Cerebellar cortex (tissue), 1 donor: ENCODE data around the gene RASAL2.
"Not testable (repeated sequence)": the region's sequence is repeated elsewhere in the genome, so short reads cannot be mapped to it uniquely, and the experiment has no call there.

Experiments used
- DNase-seq: peaks from one replicate; pipeline ENCODE4 v3.0.0-alpha.2; 2015; ENCODE audit warnings: low spot score

RASAL2 gene

GRCh38 chr1:178071811-178072210 is 22.1 kb upstream of the RASAL2 start:
- DNase-seq: no peak

- DNase-seq: no peak
Observed at GRCh38 chr1:178072326-178072725, 21.6 kb upstream of the RASAL2 start.

GRCh38 chr1:178075333-178075732 is 18.6 kb upstream of the RASAL2 start:
- DNase-seq: no peak

- DNase-seq: no peak
Observed at GRCh38 chr1:178076607-178077006, 17.3 kb upstream of the RASAL2 start.

GRCh38 chr1:178077917-178078316 is 16.0 kb upstream of the RASAL2 start:
- no peak for DNase-seq

- no peak for DNase-seq
Observed at GRCh38 chr1:178086294-178086693, 7.6 kb upstream of the RASAL2 start.

- no peak for DNase-seq
Observed at GRCh38 chr1:178086766-178087165, 7.1 kb upstream of the RASAL2 start.

- no peak for DNase-seq
Observed at GRCh38 chr1:178088651-178089050, 5.3 kb upstream of the RASAL2 start.

GRCh38 chr1:178091454-178091853 is 2.5 kb upstream of the RASAL2 start:
- DNase-seq: not testable (repeated sequence)

GRCh38 chr1:178091986-178092745 is 1.7 kb upstream of the RASAL2 start:
- DNase-seq: no peak

- DNase-seq: no peak
Observed at GRCh38 chr1:178092878-178093493, 918 bp upstream of the RASAL2 start.

GRCh38 chr1:178093494-178093950 is 382 bp upstream of the RASAL2 start:
- DNase-seq: peak; percentile 95

GRCh38 chr1:178094739-178095645 is 1.1 kb downstream of the RASAL2 start:
- no peak for DNase-seq

GRCh38 chr1:178096421-178096820 is 2.5 kb downstream of the RASAL2 start:
- no peak for DNase-seq

- no peak for DNase-seq
Observed at GRCh38 chr1:178098262-178098661, 4.4 kb downstream of the RASAL2 start.

- no peak for DNase-seq
Observed at GRCh38 chr1:178101266-178101630, 7.3 kb downstream of the RASAL2 start.

GRCh38 chr1:178101654-178102053 is 7.8 kb downstream of the RASAL2 start:
- no peak for DNase-seq

GRCh38 chr1:178102218-178102617 is 8.3 kb downstream of the RASAL2 start:
- DNase-seq: no peak

GRCh38 chr1:178107823-178108222 is 13.9 kb downstream of the RASAL2 start:
- no peak for DNase-seq

- no peak for DNase-seq
Observed at GRCh38 chr1:178109348-178110143, 15.6 kb downstream of the RASAL2 start.

GRCh38 chr1:178115260-178115659 is 21.4 kb downstream of the RASAL2 start:
- DNase-seq: no peak

GRCh38 chr1:178118524-178118923 is 24.6 kb downstream of the RASAL2 start:
- DNase-seq: no peak
